HEK293 (cell line): Measurements from ENCODE around the gene NPHP4.

ENCODE experiments used
- CTCF ChIP-seq: fragments of 450-650 bp; formaldehyde crosslinking; IDR thresholded peaks from 2 replicates; pipeline ENCODE4 v1.5.1; 2016; ENCODE audit warnings: missing biosample characterization, missing genetic modification characterization
- ZNF350 ChIP-seq: fragments of 450-650 bp; formaldehyde crosslinking; IDR thresholded peaks from 2 replicates; pipeline ENCODE4 v1.5.0; 2017; ENCODE audit warnings: missing biosample characterization, mild to moderate bottlenecking, missing genetic modification characterization
- ZNF791 ChIP-seq: fragments of 450-650 bp; formaldehyde crosslinking; IDR thresholded peaks from 2 replicates; pipeline ENCODE4 v1.5.1; 2016; ENCODE audit warnings: missing biosample characterization, missing genetic modification characterization
- TF ChIP-seq, protein P1 (sequence below): fragments of 450-650 bp; formaldehyde crosslinking; optimal IDR thresholded peaks from 2 replicates; pipeline ENCODE3; 2016; ENCODE audit warnings: missing biosample characterization, mild to moderate bottlenecking, missing genetic modification characterization
- TF ChIP-seq, protein P2 (sequence below): fragments of 450-650 bp; formaldehyde crosslinking; IDR thresholded peaks from 2 replicates; pipeline ENCODE4 v1.5.1; 2016; ENCODE audit warnings: missing biosample characterization, missing genetic modification characterization

DNA sequence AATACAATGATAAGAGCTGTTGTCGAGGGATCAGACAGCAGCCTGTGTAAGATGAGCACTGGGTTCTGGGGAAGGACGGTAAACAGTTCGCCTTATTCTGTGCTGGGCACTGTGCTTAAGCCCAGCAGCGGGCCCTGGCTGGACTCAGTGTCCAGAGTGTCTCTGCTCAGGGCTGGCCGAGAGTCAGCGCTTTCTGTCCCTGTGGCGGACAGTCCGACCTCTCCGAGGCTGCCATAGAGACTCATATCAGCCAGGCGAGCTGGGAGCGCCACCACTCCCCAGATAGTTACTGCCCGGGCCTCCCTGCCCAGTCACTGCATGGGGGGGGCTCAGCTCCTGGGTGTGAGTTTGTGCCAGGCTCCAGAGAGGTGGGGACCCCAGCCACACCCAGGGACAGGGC lies 14.7 kb upstream of the NPHP4 start:
- no peak for TF ChIP-seq CTCF (tag by site-specific recombination)
- TF ChIP-seq ZNF791 (tag by site-specific recombination) = no peak
- TF ChIP-seq, protein P1, sequence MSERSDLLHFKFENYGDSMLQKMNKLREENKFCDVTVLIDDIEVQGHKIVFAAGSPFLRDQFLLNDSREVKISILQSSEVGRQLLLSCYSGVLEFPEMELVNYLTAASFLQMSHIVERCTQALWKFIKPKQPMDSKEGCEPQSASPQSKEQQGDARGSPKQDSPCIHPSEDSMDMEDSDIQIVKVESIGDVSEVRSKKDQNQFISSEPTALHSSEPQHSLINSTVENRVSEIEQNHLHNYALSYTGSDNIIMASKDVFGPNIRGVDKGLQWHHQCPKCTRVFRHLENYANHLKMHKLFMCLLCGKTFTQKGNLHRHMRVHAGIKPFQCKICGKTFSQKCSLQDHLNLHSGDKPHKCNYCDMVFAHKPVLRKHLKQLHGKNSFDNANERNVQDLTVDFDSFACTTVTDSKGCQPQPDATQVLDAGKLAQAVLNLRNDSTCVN (tag by site-specific recombination) = no peak
- no peak for TF ChIP-seq ZNF350 (tag by site-specific recombination)
- TF ChIP-seq, protein P2, sequence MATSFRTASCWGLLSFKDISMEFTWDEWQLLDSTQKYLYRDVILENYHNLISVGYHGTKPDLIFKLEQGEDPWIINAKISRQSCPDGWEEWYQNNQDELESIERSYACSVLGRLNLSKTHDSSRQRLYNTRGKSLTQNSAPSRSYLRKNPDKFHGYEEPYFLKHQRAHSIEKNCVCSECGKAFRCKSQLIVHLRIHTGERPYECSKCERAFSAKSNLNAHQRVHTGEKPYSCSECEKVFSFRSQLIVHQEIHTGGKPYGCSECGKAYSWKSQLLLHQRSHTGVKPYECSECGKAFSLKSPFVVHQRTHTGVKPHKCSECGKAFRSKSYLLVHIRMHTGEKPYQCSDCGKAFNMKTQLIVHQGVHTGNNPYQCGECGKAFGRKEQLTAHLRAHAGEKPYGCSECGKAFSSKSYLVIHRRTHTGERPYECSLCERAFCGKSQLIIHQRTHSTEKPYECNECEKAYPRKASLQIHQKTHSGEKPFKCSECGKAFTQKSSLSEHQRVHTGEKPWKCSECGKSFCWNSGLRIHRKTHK (tag by site-specific recombination) = no peak
